Activated CD8-positive, alpha-beta memory T cell treated with anti-CD3 and anti-CD28 coated beads, Interleukin-2, amount 50 U/mL, for 4 hours (primary cell): ENCODE data around the gene PAQR9.

Source experiments
- DNase-seq: peaks from one replicate; pipeline ENCODE4 v3.0.0-alpha.2; 2020

Gene PAQR9

DNA sequence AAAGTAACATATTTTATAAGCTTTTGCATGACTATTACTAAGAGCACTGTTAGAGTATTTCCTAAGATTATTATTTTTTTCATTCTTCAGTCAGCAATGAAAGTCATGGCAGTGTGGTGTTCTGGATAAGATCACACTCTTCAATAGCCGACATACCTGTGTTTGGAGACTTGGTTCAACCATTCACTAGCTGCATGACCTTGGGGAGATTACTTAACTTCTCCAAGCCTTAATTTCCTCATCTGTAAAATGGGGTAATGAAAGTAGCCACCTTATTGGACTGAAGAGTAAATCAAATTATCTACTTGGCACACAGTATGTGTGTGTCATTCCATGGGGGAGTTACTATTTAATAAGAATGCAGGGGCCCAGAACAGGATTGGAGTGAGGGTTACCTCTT is 50.0 kb downstream of the PAQR9 start:
- DNase-seq, result no peak

DNA sequence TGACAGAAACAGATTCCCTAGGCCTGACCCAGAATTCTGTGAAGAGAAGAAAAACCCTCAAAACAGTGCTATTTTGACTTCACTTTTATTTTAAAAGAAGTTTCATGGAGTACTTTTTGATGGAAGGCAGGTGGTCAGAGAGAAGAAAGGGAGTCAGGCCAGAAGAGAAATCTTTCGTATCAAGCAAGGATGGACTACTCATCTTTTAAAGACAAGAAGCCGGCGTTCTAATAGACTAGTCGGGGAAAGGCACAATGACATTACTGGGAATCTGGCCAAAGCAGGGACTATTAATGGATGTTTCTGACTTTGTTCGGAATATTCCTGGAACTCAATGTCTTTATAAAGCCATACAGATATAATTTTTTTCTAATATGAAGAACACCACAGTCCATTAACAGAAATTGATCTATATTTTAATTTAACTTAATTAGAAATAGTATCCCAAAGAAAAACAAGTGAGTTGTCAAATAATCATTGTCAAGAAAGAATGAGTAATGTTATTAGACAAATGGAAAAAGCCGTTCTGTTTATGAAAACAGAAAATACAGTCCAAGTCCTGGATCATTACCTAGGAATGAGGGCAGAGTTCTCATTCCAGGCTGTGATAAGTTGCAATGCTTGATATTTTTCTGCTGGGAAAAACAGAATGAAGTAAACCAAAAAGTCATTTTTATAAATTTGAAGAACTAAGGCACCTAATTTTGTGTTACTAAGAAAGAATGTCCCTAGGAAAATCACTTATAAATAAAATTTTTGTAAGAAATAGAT is 50.9 kb downstream of the PAQR9 start:
- DNase-seq, result no peak
